Endothelial cell (in vitro differentiated cells): Measurements from ENCODE around the gene EPB41L4A. TPM values are rescaled to one million over a fixed set of nuclear protein-coding genes. Genes with fewer than 3 reads are reported as not detected.

Experiments used
- DNase-seq: peaks from one replicate; pipeline ENCODE4 v3.0.0; 2021; ENCODE audit warnings: low spot score
- H3K27ac Mint-ChIP-seq: one replicate; pipeline ENCODE4 v1.8.0; 2021; ENCODE audit warnings: mixed read lengths, inconsistent platforms; ENCODE audit not compliant: unreplicated experiment
- H3K27me3 Mint-ChIP-seq: one replicate; pipeline ENCODE4 v1.8.0; 2021; ENCODE audit warnings: mild to moderate bottlenecking, moderate library complexity, mixed read lengths, inconsistent platforms; ENCODE audit not compliant: unreplicated experiment
- H3K36me3 Mint-ChIP-seq: one replicate; pipeline ENCODE4 v1.8.0; 2021; ENCODE audit warnings: mild to moderate bottlenecking, low read depth, mixed read lengths, inconsistent platforms; ENCODE audit not compliant: unreplicated experiment
- H3K4me1 Mint-ChIP-seq: one replicate; pipeline ENCODE4 v1.8.0; 2021; ENCODE audit warnings: mild to moderate bottlenecking, mixed read lengths, inconsistent platforms; ENCODE audit not compliant: unreplicated experiment
- H3K4me3 Mint-ChIP-seq: one replicate; pipeline ENCODE4 v1.8.0; 2021; ENCODE audit warnings: mild to moderate bottlenecking, mixed read lengths, inconsistent platforms; ENCODE audit not compliant: unreplicated experiment
- H3K9me3 Mint-ChIP-seq: one replicate; pipeline ENCODE4 v1.8.0; 2021; ENCODE audit warnings: mixed read lengths, inconsistent platforms; ENCODE audit not compliant: unreplicated experiment
- total RNA-seq: library from RNA; stranded (reverse); fragmentation: NEBNext Ultra II Directional; extraction: Animal tissue kit (Norgen Biotek cat#: 25700); gene quantifications from one replicate; pipeline ENCODE4 v1.2.1, GENCODE V29; 2021; ENCODE audit not compliant: unreplicated experiment
- TF ChIP-seq, protein P1 (sequence below): fragments of 200-600 bp; sonication (generic); IDR thresholded peaks from one replicate; pipeline ENCODE4 v1.5.0; 2021; ENCODE audit warnings: antibody characterized with exemption; ENCODE audit not compliant: unreplicated experiment

Gene EPB41L4A
- total RNA-seq, 1 donor from 2014 or later, result 50.6 TPM

DNA sequence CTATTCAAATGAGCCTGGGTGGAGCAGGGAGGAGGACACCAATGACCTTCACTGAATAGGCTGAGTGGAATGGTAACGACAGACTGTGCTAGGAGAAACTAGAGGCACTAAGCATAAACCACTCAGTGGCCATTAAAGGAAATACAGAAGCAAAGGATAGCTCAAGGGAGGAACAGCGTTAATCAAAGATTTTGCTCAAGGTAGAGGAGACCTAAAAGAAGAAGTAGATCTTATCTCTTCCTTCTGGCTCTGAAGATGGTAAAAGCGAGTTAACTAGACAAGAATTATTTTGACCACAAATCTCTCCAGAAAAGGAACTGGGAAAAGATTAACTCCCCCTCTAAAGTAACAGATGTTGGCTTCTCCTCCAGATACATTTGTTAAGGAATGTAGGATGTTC is 299.6 kb downstream of the EPB41L4A start:
- Mint-ChIP-seq H3K4me3 (no peak overlapping the region), H3K4me1 (no peaks in the 10 kb centered on the region), H3K27ac (no peak overlapping the region), H3K27me3 (peaks cover 3% of the 10 kb centered on the region), H3K36me3 (peaks cover 4% of the 10 kb centered on the region), H3K9me3 (no peaks in the 10 kb centered on the region)
- TF ChIP-seq, protein P1, sequence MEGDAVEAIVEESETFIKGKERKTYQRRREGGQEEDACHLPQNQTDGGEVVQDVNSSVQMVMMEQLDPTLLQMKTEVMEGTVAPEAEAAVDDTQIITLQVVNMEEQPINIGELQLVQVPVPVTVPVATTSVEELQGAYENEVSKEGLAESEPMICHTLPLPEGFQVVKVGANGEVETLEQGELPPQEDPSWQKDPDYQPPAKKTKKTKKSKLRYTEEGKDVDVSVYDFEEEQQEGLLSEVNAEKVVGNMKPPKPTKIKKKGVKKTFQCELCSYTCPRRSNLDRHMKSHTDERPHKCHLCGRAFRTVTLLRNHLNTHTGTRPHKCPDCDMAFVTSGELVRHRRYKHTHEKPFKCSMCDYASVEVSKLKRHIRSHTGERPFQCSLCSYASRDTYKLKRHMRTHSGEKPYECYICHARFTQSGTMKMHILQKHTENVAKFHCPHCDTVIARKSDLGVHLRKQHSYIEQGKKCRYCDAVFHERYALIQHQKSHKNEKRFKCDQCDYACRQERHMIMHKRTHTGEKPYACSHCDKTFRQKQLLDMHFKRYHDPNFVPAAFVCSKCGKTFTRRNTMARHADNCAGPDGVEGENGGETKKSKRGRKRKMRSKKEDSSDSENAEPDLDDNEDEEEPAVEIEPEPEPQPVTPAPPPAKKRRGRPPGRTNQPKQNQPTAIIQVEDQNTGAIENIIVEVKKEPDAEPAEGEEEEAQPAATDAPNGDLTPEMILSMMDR, result no peak
- no peak for DNase-seq

DNA sequence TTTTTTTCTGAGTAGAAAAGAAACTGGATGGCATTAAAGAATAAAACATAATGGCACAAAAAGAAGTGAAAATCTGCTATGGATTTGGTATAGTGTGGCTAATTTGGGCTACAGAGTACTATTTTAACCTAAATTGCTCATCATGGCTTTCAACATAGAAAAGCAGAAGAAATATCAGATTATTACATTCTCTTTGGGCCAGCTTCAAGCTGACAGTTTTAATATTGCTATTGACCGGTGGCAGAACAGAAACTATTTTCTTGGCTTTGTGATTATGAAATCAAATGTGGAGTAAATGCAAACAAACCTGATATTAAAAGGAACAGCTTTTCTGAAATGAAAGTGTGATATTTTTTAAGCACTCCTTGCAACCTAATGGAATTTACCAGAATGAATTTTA is 301.5 kb downstream of the EPB41L4A start:
- peaks cover 3% of the 10 kb centered on the region for H3K27me3 Mint-ChIP-seq
- H3K27ac Mint-ChIP-seq, result no peak overlapping the region
- no peak overlapping the region for H3K4me3 Mint-ChIP-seq
- no peaks in the 10 kb centered on the region for H3K9me3 Mint-ChIP-seq
- DNase-seq, result no peak
- H3K4me1 Mint-ChIP-seq, result no peaks in the 10 kb centered on the region
- H3K36me3 Mint-ChIP-seq, result peaks cover 4% of the 10 kb centered on the region
- TF ChIP-seq, protein P1, result no peak

DNA sequence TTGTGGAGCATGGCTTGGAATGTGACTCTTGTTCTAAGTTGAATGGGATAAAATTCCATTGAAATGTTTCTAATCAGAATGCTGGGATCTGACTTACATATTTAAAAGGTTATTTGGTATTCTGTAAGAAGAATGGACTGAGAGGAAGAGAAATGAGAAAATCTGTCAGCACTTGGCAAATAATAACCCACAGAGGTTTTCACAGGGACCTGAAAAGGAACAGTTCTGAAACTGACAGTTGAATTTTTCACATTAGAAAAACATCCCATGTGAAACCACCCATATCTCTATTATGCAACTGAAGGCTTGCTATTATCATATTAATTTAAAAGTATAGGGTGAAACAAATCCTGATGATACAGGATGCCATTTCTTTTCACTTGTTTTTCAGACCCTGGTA is 302.7 kb downstream of the EPB41L4A start:
- TF ChIP-seq, protein P1, result no peak
- H3K4me3 Mint-ChIP-seq, result no peak overlapping the region
- H3K4me1 Mint-ChIP-seq, result no peaks in the 10 kb centered on the region
- H3K36me3 Mint-ChIP-seq, result peaks cover 2% of the 10 kb centered on the region
- H3K27me3 Mint-ChIP-seq, result peaks cover 3% of the 10 kb centered on the region
- no peak for DNase-seq
- H3K9me3 Mint-ChIP-seq, result no peaks in the 10 kb centered on the region
- no peak overlapping the region for H3K27ac Mint-ChIP-seq

DNA sequence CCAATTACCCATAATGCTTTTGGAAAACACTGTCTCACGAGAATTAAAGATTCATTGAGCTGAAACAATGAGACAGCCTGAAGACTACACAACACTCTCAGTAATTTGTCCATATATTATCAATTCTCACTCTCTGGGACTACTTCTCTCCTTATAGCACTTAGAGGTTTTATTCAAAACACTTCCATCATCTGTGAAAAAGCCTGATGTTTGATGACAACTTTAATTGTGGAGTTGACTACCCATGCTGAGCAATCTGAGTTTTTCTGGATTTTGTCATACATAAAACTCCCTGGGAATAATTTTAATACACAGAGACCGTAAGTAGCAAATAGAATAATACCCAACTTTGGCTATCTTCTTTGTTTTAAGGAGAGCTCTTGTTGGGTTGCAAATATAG is 305.5 kb downstream of the EPB41L4A start:
- no peak overlapping the region for H3K4me3 Mint-ChIP-seq
- no peak overlapping the region for H3K27ac Mint-ChIP-seq
- H3K36me3 Mint-ChIP-seq, result no peaks in the 10 kb centered on the region
- H3K27me3 Mint-ChIP-seq, result peaks cover 1% of the 10 kb centered on the region
- DNase-seq, result no peak
- H3K9me3 Mint-ChIP-seq, result no peaks in the 10 kb centered on the region
- TF ChIP-seq, protein P1, result no peak
- H3K4me1 Mint-ChIP-seq, result no peaks in the 10 kb centered on the region
